Glutamatergic neuron (in vitro differentiated cells): ENCODE results near the gene ITGA4. TPM values are rescaled to one million over a fixed set of nuclear protein-coding genes. Genes with fewer than 3 reads are reported as not detected.

Source experiments
- DNase-seq: peaks from one replicate; pipeline ENCODE4 v3.0.0; 2022
- H3K27ac Mint-ChIP-seq: one replicate; pipeline ENCODE4 v1.8.0; 2020; ENCODE audit warnings: mild to moderate bottlenecking, mixed read lengths, inconsistent platforms; ENCODE audit not compliant: unreplicated experiment
- H3K27me3 Mint-ChIP-seq: one replicate; pipeline ENCODE4 v1.8.0; 2020; ENCODE audit warnings: mild to moderate bottlenecking, moderate library complexity, mixed read lengths, inconsistent platforms; ENCODE audit not compliant: unreplicated experiment
- H3K36me3 Mint-ChIP-seq: one replicate; pipeline ENCODE4 v1.8.0; 2020; ENCODE audit warnings: mild to moderate bottlenecking, mixed read lengths, inconsistent platforms; ENCODE audit not compliant: unreplicated experiment
- H3K4me1 Mint-ChIP-seq: one replicate; pipeline ENCODE4 v1.8.0; 2020; ENCODE audit warnings: mild to moderate bottlenecking, low read depth, mixed read lengths, inconsistent platforms; ENCODE audit not compliant: unreplicated experiment
- H3K4me3 Mint-ChIP-seq: one replicate; pipeline ENCODE4 v1.8.0; 2020; ENCODE audit warnings: mild to moderate bottlenecking, mixed read lengths, inconsistent platforms; ENCODE audit not compliant: unreplicated experiment
- H3K9me3 Mint-ChIP-seq: one replicate; pipeline ENCODE4 v1.8.0; 2020; ENCODE audit warnings: mild to moderate bottlenecking, moderate library complexity, mixed read lengths, inconsistent platforms; ENCODE audit not compliant: unreplicated experiment
- total RNA-seq: library from RNA; stranded (reverse); fragmentation: NEBNext Ultra II Directional; extraction: Animal tissue kit (Norgen Biotek cat#: 25700); gene quantifications from one replicate; pipeline ENCODE4 v1.2.1, GENCODE V29; 2021; ENCODE audit not compliant: unreplicated experiment
- TF ChIP-seq, protein P1 (sequence below): fragments of 200-600 bp; sonication (generic); IDR thresholded peaks from one replicate; pipeline ENCODE4 v1.5.0; 2021; ENCODE audit not compliant: partially characterized antibody, unreplicated experiment

The ITGA4 gene
- total RNA-seq, 1 donor from 2014 or later: 5.4 TPM

DNA sequence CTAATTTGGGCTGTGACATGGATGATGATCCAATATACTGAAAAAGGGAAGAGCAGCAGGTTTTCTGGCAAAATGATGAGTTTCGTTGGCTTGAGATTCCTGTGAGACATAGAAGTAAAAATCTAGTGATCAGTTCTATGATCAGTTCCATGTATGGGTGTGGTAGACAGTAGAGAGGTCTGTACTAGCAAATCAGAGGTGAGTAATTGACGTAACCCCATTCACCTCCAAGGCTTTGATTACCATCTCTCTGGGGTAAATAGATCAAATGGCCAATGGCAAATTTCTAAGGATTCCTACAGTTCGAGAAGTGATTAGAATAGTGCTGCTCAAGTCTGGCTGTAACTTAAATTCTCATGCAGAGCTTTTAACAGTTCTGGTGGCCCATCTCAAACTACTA is 6.4 kb downstream of the ITGA4 start:
- no peak overlapping the region for H3K4me3 Mint-ChIP-seq
- H3K4me1 Mint-ChIP-seq: no peaks in the 10 kb centered on the region

DNA sequence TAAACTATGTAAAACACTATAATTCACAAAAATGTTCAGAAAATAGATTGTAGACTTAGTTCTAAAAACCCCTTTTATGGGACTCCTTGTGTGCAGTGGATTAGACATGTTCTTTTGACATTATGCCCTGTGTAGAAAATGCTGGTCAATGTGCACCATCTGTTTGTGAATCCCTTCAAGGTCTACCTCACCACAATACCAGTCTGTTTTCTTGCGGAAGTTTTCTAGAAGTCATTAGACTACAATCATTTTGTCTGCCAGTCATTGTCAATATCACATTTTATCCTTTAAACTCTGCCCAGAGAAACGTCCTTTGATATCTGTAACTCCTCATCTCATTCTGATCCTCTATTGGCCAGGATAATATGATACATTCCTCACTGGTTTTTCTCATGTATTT is 7.8 kb downstream of the ITGA4 start:
- no peak for DNase-seq
- Mint-ChIP-seq H3K27me3 (no peaks in the 10 kb centered on the region), H3K4me3 (no peak overlapping the region), H3K27ac (no peak overlapping the region), H3K36me3 (no peaks in the 10 kb centered on the region), H3K4me1 (no peaks in the 10 kb centered on the region), H3K9me3 (no peaks in the 10 kb centered on the region)
- TF ChIP-seq, protein P1, sequence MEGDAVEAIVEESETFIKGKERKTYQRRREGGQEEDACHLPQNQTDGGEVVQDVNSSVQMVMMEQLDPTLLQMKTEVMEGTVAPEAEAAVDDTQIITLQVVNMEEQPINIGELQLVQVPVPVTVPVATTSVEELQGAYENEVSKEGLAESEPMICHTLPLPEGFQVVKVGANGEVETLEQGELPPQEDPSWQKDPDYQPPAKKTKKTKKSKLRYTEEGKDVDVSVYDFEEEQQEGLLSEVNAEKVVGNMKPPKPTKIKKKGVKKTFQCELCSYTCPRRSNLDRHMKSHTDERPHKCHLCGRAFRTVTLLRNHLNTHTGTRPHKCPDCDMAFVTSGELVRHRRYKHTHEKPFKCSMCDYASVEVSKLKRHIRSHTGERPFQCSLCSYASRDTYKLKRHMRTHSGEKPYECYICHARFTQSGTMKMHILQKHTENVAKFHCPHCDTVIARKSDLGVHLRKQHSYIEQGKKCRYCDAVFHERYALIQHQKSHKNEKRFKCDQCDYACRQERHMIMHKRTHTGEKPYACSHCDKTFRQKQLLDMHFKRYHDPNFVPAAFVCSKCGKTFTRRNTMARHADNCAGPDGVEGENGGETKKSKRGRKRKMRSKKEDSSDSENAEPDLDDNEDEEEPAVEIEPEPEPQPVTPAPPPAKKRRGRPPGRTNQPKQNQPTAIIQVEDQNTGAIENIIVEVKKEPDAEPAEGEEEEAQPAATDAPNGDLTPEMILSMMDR: no peak

More for the DNA sequence above, 6.4 kb downstream of the ITGA4 start:
- DNase-seq: no peak
- no peaks in the 10 kb centered on the region for H3K27me3 Mint-ChIP-seq
- TF ChIP-seq, protein P1: no peak
- H3K36me3 Mint-ChIP-seq: no peaks in the 10 kb centered on the region
- no peaks in the 10 kb centered on the region for H3K9me3 Mint-ChIP-seq
- H3K27ac Mint-ChIP-seq: no peak overlapping the region

- Mint-ChIP-seq H3K9me3 (no peaks in the 10 kb centered on the region), H3K36me3 (no peaks in the 10 kb centered on the region), H3K4me1 (no peaks in the 10 kb centered on the region), H3K27me3 (no peaks in the 10 kb centered on the region), H3K27ac (no peak overlapping the region), H3K4me3 (no peak overlapping the region)
- TF ChIP-seq, protein P1: no peak
- no peak for DNase-seq
Measured at GRCh38 chr2:181465676-181466375, 8.6 kb downstream of the ITGA4 start.

DNA sequence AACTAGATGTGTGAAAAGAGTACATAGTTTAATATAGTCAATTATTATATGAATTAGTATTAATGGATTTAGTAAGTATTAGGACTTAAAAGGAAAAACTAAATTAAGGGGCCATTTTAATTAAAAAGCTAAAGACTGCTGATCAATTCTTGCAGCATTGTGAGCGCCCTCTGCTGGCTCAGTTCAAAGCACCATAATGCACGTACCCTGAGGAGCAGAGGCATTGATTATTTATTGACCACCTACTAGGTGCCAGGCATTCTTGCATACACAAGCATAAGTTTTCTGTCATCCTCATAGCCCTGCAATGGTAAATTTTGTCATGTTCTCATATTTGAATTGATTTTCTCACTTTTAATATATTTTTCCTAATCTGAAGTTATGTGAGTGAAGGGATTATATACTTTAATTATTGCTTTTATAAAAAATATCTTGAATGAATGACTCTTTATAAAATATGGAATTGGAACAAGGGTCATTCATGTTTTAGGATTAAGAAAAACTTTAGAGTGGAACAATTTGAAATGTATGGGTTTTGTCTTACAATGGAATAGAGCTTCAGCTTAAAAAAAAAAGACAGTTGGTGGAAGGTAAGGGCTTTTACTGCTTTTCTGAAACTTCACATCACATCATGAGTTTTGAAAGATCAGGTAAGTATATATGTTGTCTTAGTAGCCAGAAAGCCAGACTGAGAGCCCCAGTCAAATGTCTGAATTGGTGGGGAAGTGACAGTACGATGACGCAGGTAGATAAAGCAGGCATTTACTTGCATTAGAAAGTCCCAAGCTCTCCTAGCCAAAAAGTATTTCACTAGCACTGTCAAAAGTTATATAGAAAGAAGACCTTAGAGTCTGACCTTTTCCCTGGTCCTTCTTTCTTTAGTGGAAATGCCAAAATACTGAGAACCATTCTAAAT is 9.7 kb downstream of the ITGA4 start:
- Mint-ChIP-seq H3K4me3 (no peak overlapping the region), H3K27me3 (no peaks in the 10 kb centered on the region), H3K36me3 (no peaks in the 10 kb centered on the region), H3K4me1 (no peaks in the 10 kb centered on the region), H3K27ac (no peak overlapping the region), H3K9me3 (no peaks in the 10 kb centered on the region)
- DNase-seq: peak; percentile 81
- TF ChIP-seq, protein P1: peak; percentile 88
